OCI-LY7 (cell line): ENCODE data around the gene UBE3A. TPM values are rescaled to one million over a fixed set of nuclear protein-coding genes. Genes with fewer than 3 reads are reported as not detected.

Source experiments
- BruUV-seq: library from RNA; stranded (reverse); fragments of 400-500 nt; replicated peaks from 2 replicates; lab custom pipeline; 2021; lab: Mats Ljungman, UMichigan
- CTCF ChIA-PET: fragments of 300-600 bp; sonication (Branson Sonifier 250); formaldehyde crosslinking; loops from one replicate; lab custom pipeline; 2022; ENCODE audit warnings: antibody characterized with exemption; ENCODE audit not compliant: unreplicated experiment; lab: Charles Lee
- POLR2A ChIA-PET: fragments of 300-600 bp; sonication (Branson Sonifier 250); formaldehyde crosslinking; loops from one replicate; lab custom pipeline; 2022; ENCODE audit warnings: antibody characterized with exemption; lab: Charles Lee
- DNase-seq: peaks from one replicate; pipeline ENCODE4 v3.0.0-alpha.2; 2015; ENCODE audit warnings: low spot score
- H2AFZ ChIP-seq: fragments of 200-600 bp; sonication (generic), shearing (Covaris generic); 2 replicates; pipeline ENCODE4 v1.6.1; 2014; ENCODE audit warnings: mild to moderate bottlenecking, antibody characterized with exemption, low read length, moderate library complexity
- H3K27ac ChIP-seq: fragments of 200-600 bp; sonication (generic); 2 replicates; pipeline ENCODE4 v1.5.1; 2014; ENCODE audit warnings: mixed run types, low read depth, mild to moderate bottlenecking, moderate library complexity, low read length, inconsistent platforms; ENCODE audit not compliant: poor library complexity, severe bottlenecking
- H3K36me3 ChIP-seq: fragments of 200-600 bp; sonication (generic); 2 replicates; pipeline ENCODE4 v1.6.1; 2014; ENCODE audit warnings: mild to moderate bottlenecking, antibody characterized with exemption, low read length, moderate library complexity, mixed read lengths; ENCODE audit not compliant: insufficient read depth
- H3K4me1 ChIP-seq: fragments of 200-600 bp; sonication (generic); 2 replicates; pipeline ENCODE4 v1.5.1; 2014; ENCODE audit warnings: mild to moderate bottlenecking, low read length; ENCODE audit not compliant: insufficient read depth, poor library complexity, severe bottlenecking
- H3K4me2 ChIP-seq: fragments of 200-600 bp; sonication (generic); 2 replicates; pipeline ENCODE4 v1.6.1; 2014; ENCODE audit warnings: mild to moderate bottlenecking, low read length
- H3K4me3 ChIP-seq: fragments of 200-600 bp; sonication (generic); 2 replicates; pipeline ENCODE4 v1.5.1; 2014; ENCODE audit warnings: mild to moderate bottlenecking, low read depth, low read length; ENCODE audit not compliant: poor library complexity, severe bottlenecking
- H3K79me2 ChIP-seq: fragments of 200-600 bp; sonication (generic); 2 replicates; pipeline ENCODE4 v1.6.1; 2016; ENCODE audit warnings: low read depth, mild to moderate bottlenecking, low read length, moderate library complexity, mixed read lengths; ENCODE audit not compliant: insufficient read depth
- H3K9me2 ChIP-seq: fragments of 200-600 bp; sonication (generic); 2 replicates; pipeline ENCODE4 v1.6.1; 2016; ENCODE audit warnings: mild to moderate bottlenecking, low read length, mixed read lengths; ENCODE audit not compliant: insufficient read depth
- H3K9me3 ChIP-seq: fragments of 200-600 bp; sonication (generic); 2 replicates; pipeline ENCODE4 v1.6.1; 2014; ENCODE audit warnings: mild to moderate bottlenecking, mixed run types, low read length, mixed read lengths
- H4K20me1 ChIP-seq: fragments of 200-600 bp; sonication (generic); 2 replicates; pipeline ENCODE4 v1.6.1; 2014; ENCODE audit warnings: mild to moderate bottlenecking, antibody characterized with exemption, low read length, moderate library complexity, mixed read lengths; ENCODE audit not compliant: insufficient read depth
- EZH2phosphoT487 ChIP-seq: fragments of 200-600 bp; sonication (generic); IDR thresholded peaks from 2 replicates; pipeline ENCODE4 v1.6.1; 2018; ENCODE audit warnings: low read depth, borderline replicate concordance, mild to moderate bottlenecking, mixed run types, antibody characterized with exemption, low read length, moderate library complexity, mixed read lengths
- intact Hi-C: fragments of 100-400 bp; cut with micrococcal nuclease; formaldehyde crosslinking; loops from one replicate; pipeline ENCODE4 v1.10.0; 2022; ENCODE audit not compliant: unreplicated experiment
- total RNA-seq, 2 experiments: library from RNA; depleted of rRNA in 1 of 2; stranded (reverse); fragments of >200 nt in 1 of 2; shearing (Covaris generic) in 1 of 2; gene quantifications; 2 replicates each; pipeline ENCODE4 v1.2.3, GENCODE V29; 2014 to 2022
- TF ChIP-seq, protein P1 (sequence below): fragments of 200-600 bp; sonication (generic); conservative IDR thresholded peaks from 2 replicates; pipeline ENCODE4 v1.5.1; 2014; ENCODE audit warnings: mild to moderate bottlenecking, antibody characterized with exemption, low read length, moderate library complexity, mixed read lengths

UBE3A gene
- total RNA-seq, 2 experiments from 2014 or later = 95.9 to 158 TPM

DNA sequence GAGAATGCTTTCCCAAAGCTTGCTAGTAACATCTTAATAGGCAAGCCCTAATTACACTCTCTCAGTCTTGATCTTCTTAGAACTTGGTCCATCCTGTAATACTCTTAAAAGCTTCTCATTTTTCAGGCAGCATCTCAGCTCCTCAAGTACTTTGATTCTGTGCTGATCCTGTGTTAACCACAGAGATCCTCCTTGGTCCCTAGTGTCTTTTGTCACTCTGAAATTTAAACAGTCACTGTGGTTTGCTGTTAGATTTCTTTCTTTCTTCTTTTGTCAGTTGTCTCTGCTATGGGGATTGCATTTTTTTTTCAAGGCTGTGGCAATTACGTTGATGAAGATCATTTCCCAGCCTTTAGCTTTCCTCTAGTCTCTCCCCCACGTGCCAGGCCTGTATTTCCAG, 26.0 kb upstream of the UBE3A start:
- ChIA-PET CTCF (no interaction called here), POLR2A (no interaction called here)
- no peaks in the 10 kb centered on the region for H3K4me1 ChIP-seq
- no peak overlapping the region for H3K27ac ChIP-seq
- no peak for TF ChIP-seq EZH2phosphoT487
- TF ChIP-seq, protein P1, sequence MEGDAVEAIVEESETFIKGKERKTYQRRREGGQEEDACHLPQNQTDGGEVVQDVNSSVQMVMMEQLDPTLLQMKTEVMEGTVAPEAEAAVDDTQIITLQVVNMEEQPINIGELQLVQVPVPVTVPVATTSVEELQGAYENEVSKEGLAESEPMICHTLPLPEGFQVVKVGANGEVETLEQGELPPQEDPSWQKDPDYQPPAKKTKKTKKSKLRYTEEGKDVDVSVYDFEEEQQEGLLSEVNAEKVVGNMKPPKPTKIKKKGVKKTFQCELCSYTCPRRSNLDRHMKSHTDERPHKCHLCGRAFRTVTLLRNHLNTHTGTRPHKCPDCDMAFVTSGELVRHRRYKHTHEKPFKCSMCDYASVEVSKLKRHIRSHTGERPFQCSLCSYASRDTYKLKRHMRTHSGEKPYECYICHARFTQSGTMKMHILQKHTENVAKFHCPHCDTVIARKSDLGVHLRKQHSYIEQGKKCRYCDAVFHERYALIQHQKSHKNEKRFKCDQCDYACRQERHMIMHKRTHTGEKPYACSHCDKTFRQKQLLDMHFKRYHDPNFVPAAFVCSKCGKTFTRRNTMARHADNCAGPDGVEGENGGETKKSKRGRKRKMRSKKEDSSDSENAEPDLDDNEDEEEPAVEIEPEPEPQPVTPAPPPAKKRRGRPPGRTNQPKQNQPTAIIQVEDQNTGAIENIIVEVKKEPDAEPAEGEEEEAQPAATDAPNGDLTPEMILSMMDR = no peak
- intact Hi-C loops = no loop called here
- no peaks in the 10 kb centered on the region for H4K20me1 ChIP-seq
- no peak overlapping the region for H3K4me3 ChIP-seq
- no peaks in the 10 kb centered on the region for H3K9me2 ChIP-seq
- H3K36me3 ChIP-seq = no peaks in the 10 kb centered on the region
- BruUV-seq = no TSS peak
- H3K4me2 ChIP-seq = no peak overlapping the region
- H3K9me3 ChIP-seq = no peaks in the 10 kb centered on the region
- no peak overlapping the region for H2AFZ ChIP-seq
- no peak for DNase-seq
- no peaks in the 10 kb centered on the region for H3K79me2 ChIP-seq

DNA sequence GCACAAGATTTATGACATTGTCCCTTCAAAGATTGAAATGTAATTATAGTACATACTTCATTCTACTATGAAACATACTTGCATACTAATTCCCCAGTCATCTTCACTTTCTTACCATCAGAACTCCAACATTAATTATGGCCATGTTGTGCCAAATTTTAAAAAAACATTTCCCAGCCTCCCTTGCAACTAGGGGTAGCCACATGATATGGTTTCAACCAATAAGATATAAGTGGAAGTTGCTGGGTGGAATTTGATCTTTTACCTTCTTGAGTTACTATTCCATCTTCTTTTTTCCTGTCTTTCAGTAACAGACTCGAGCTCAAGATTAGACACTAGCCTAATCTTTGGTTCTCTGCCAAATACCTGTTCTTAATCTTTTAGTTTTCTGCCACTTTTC, 25.6 kb upstream of the UBE3A start:
- no peak for TF ChIP-seq EZH2phosphoT487
- TF ChIP-seq, protein P1 = no peak
- ChIA-PET POLR2A (no interaction called here), CTCF (no interaction called here)
- no peaks in the 10 kb centered on the region for H4K20me1 ChIP-seq
- no peaks in the 10 kb centered on the region for H3K36me3 ChIP-seq
- H3K4me1 ChIP-seq = no peaks in the 10 kb centered on the region
- no peak overlapping the region for H3K4me2 ChIP-seq
- H2AFZ ChIP-seq = no peak overlapping the region
- DNase-seq = no peak
- H3K9me3 ChIP-seq = no peaks in the 10 kb centered on the region
- no TSS peak for BruUV-seq
- intact Hi-C loops = no loop called here
- no peak overlapping the region for H3K27ac ChIP-seq
- no peak overlapping the region for H3K4me3 ChIP-seq
- no peaks in the 10 kb centered on the region for H3K9me2 ChIP-seq
- H3K79me2 ChIP-seq = no peaks in the 10 kb centered on the region

DNA sequence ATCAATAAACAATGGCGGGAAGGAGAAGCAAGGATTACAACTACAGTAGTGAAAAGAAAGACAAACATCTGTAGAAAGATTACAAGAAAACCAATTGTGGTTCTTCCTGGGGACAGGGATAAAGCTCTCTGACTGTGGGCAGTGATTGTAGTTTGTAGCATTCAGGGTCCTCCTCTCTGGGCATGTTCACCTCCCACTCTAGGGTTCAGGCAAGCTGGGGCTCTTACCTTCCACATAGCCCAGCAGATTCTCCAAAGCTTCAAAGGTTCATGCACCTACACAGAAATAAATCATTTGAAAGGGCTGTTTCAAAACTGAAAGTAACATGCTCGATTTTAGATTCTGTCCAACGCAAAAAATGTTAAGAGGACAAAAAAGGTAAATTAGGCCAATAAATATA, 17.4 kb upstream of the UBE3A start:
- POLR2A ChIA-PET = interaction anchor here (0.6 to 0.8 kb wide), 2 partner anchors 11 to 293 kb away, joined by 3 to 6 read pairs; no protein-coding TSS in a partner anchor
- TF ChIP-seq, protein P1 = no peak
- TF ChIP-seq EZH2phosphoT487 = no peak

More for the DNA sequence above, 17.4 kb upstream of the UBE3A start:
- H2AFZ ChIP-seq = no peak overlapping the region
- no peaks in the 10 kb centered on the region for H3K36me3 ChIP-seq
- H3K9me2 ChIP-seq = no peaks in the 10 kb centered on the region
- no peaks in the 10 kb centered on the region for H3K4me1 ChIP-seq
- BruUV-seq = no TSS peak
- no peaks in the 10 kb centered on the region for H4K20me1 ChIP-seq
- H3K4me3 ChIP-seq = no peak overlapping the region
- H3K27ac ChIP-seq = no peak overlapping the region
- CTCF ChIA-PET = no interaction called here
- no peaks in the 10 kb centered on the region for H3K79me2 ChIP-seq
- DNase-seq = no peak
- intact Hi-C loops = no loop called here
- H3K4me2 ChIP-seq = no peak overlapping the region
- H3K9me3 ChIP-seq = peaks cover 6% of the 10 kb centered on the region
